ENCODE measurements around the gene SLC2A9. TPM values are rescaled to one million over a fixed set of nuclear protein-coding genes. Genes with fewer than 3 reads are reported as not detected.

The SLC2A9 gene
- total and polyA plus RNA-seq, 2 of the 4 experiments (the other 2 are of a cell fraction) = 0.72 to 2.1 TPM

GRCh38 chr4:9841072-9841471, 180.2 kb downstream of the SLC2A9 start:
- dilution Hi-C loops (cut with HindIII; ENCODE audit: low sequenced_read_pairs, unreplicated experiment) (no loop called here), in situ Hi-C loops (cut with MboI; ENCODE audit: low sequenced_read_pairs) (no loop called here), intact Hi-C loops (cut with micrococcal nuclease) (no loop called here)
- no peak overlapping the region for H3K4me2 ChIP-seq (ENCODE audit: low read depth, low read length)
- H2AK9ac ChIP-seq (replicated peaks; ENCODE audit: low read depth, low read length, poor library complexity) = no peak overlapping the region
- H3K14ac ChIP-seq (replicated peaks; ENCODE audit: low read depth, low read length) = no peak overlapping the region
- no peak for ATAC-seq (ENCODE audit: low read depth)
- POLR2A ChIA-PET (ENCODE audit: unreplicated experiment) = no interaction called here
- no peak overlapping the region for H3K56ac ChIP-seq (ENCODE audit: extremely low read depth, insufficient read depth, low read length)
- no peak overlapping the region for H3K23ac ChIP-seq (ENCODE audit: low read depth, low read length)
- H3K27ac ChIP-seq (ENCODE audit: insufficient read depth, low read length) = no peak overlapping the region
- no peak overlapping the region for H2AFZ ChIP-seq (replicated peaks; ENCODE audit: low read length, poor library complexity)
- H3K9ac ChIP-seq (ENCODE audit: low read depth, low read length) = no peak overlapping the region
- no peak overlapping the region for H2BK20ac ChIP-seq (ENCODE audit: low read depth, low read length)
- no peak overlapping the region for H2AK5ac ChIP-seq (ENCODE audit: low read depth, low read length)
- H4K91ac ChIP-seq (ENCODE audit: insufficient read depth, low read depth, low read length) = no peak overlapping the region
- H4K5ac ChIP-seq (ENCODE audit: low read depth, low read length) = no peak overlapping the region
- H3K18ac ChIP-seq (ENCODE audit: low read depth, low read length) = no peak overlapping the region
- no peak overlapping the region for H2BK5ac ChIP-seq (ENCODE audit: low read depth, low read length, poor library complexity, severe bottlenecking)
- H3K27me3 ChIP-seq (ENCODE audit: control insufficient read depth, insufficient read depth, low read length) = no peaks in the 10 kb centered on the region
- H3K4me1 ChIP-seq (ENCODE audit: control insufficient read depth, insufficient read depth, low read length) = no peaks in the 10 kb centered on the region
- H3K4me3 ChIP-seq (ENCODE audit: insufficient read depth, low read depth, low read length) = no peak overlapping the region
- H3K36me3 ChIP-seq (ENCODE audit: control insufficient read depth, insufficient read depth, low read length) = no peaks in the 10 kb centered on the region
- no peaks in the 10 kb centered on the region for H4K20me1 ChIP-seq (ENCODE audit: insufficient read depth, low read length)
- no TSS peak for BruUV-seq (replicated peaks)
- no peaks in the 10 kb centered on the region; the same call in 1 of the 2 replicates for H3K9me3 ChIP-seq (ENCODE audit: control insufficient read depth, insufficient read depth, low read length)
- H2BK15ac ChIP-seq (ENCODE audit: low read depth, low read length) = no peak overlapping the region
- H4K8ac ChIP-seq (ENCODE audit: low read depth in 2 of 2, low read length in 2 of 2) = no peak overlapping the region
- H3K9me1 ChIP-seq (ENCODE audit: insufficient read depth, low read length) = no peaks in the 10 kb centered on the region
- no peak for TF ChIP-seq RCOR1 (IDR thresholded peaks at IDR 0.05; ENCODE audit: insufficient replicate concordance, low read length)
- TF ChIP-seq NFE2L2 (IDR thresholded peaks at IDR 0.05; ENCODE audit: low read depth, low read length) = no peak
- TF ChIP-seq CHD1 (IDR thresholded peaks at IDR 0.05; ENCODE audit: low read depth, low read length) = no peak
- TF ChIP-seq MAZ (IDR thresholded peaks at IDR 0.05; ENCODE audit: borderline replicate concordance, low read depth, low read length) = no peak
- no peak for TF ChIP-seq RAD21 (IDR thresholded peaks at IDR 0.05; ENCODE audit: low read length)
- no peak overlapping the region for H3K4ac ChIP-seq (ENCODE audit: low read depth, low read length)
- no CpG with 5 or more reads among the region's 2 CpGs for WGBS, 2 experiments (ENCODE audit: extremely low coverage in 2 of 2, insufficient read length in 1 of 2)
- CTCF ChIA-PET = interaction anchor here (0.6 kb wide), 1 partner anchor 1069 kb away, joined by 3 read pairs; no protein-coding TSS in a partner anchor
- H2BK120ac ChIP-seq (ENCODE audit: low read depth, low read length) = no peak overlapping the region
- no peaks in the 10 kb centered on the region for H3K79me1 ChIP-seq (ENCODE audit: low read depth in 1 of 2, low read length in 2 of 2)
- DNase-seq = no peak
